Ascending aorta (tissue), 2 donors: ENCODE data around the gene KPRP. TPM values are rescaled to one million over a fixed set of nuclear protein-coding genes. Genes with fewer than 3 reads are reported as not detected.

Experiments used
- DNase-seq, 2 donors: peaks; one replicate each; pipeline ENCODE4 v3.0.0-alpha.2; 2019; ENCODE audit warnings: low spot score in 2 of 2
- H3K27ac ChIP-seq, 2 donors: fragments of 200-600 bp; sonication (generic); one replicate each; pipeline ENCODE4 v1.5.1; 2016 to 2017; ENCODE audit warnings: mild to moderate bottlenecking in 1 of 2
- H3K27me3 ChIP-seq: fragments of 200-600 bp; sonication (generic); one replicate; pipeline ENCODE4 v1.5.1; 2017
- H3K36me3 ChIP-seq, 2 donors: fragments of 200-600 bp; sonication (generic); one replicate each; pipeline ENCODE4 v1.5.1; 2016
- H3K4me1 ChIP-seq, 2 donors: fragments of 200-600 bp; sonication (generic); one replicate each; pipeline ENCODE4 v1.5.1; 2016 to 2017; ENCODE audit warnings: mild to moderate bottlenecking in 1 of 2
- H3K4me3 ChIP-seq, 2 donors: fragments of 200-600 bp; sonication (generic); one replicate each; pipeline ENCODE4 v1.5.1; 2016 to 2017; ENCODE audit warnings: mild to moderate bottlenecking in 1 of 2
- H3K9me3 ChIP-seq, 2 donors: fragments of 200-600 bp; sonication (generic); one replicate each; pipeline ENCODE4 v1.5.1; 2016
- intact Hi-C: fragments of 100-400 bp; cut with DNase I; formaldehyde crosslinking; loops from one replicate; pipeline ENCODE4 v1.15.1; 2023
- total RNA-seq: library from RNA; depleted of rRNA; stranded (reverse); fragments of >200 nt; gene quantifications from one replicate; pipeline ENCODE4 v1.1.0, GENCODE V29; 2016
- TF ChIP-seq, protein P1 (sequence below), 3 experiments: fragments of 200-600 bp in 2 of 3; fragments of 450-650 bp in 1 of 3; sonication (generic) in 2 of 3; IDR thresholded peaks; one replicate each; pipeline ENCODE4 v1.5.1; 2016 to 2019; ENCODE audit warnings: antibody characterized with exemption in 3 of 3, mild to moderate bottlenecking in 1 of 3, moderate library complexity in 1 of 3

KPRP gene, protein sequence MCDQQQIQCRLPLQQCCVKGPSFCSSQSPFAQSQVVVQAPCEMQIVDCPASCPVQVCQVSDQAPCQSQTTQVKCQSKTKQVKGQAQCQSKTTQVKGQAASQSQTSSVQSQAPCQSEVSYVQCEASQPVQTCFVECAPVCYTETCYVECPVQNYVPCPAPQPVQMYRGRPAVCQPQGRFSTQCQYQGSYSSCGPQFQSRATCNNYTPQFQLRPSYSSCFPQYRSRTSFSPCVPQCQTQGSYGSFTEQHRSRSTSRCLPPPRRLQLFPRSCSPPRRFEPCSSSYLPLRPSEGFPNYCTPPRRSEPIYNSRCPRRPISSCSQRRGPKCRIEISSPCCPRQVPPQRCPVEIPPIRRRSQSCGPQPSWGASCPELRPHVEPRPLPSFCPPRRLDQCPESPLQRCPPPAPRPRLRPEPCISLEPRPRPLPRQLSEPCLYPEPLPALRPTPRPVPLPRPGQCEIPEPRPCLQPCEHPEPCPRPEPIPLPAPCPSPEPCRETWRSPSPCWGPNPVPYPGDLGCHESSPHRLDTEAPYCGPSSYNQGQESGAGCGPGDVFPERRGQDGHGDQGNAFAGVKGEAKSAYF
- not detected for total RNA-seq

DNA sequence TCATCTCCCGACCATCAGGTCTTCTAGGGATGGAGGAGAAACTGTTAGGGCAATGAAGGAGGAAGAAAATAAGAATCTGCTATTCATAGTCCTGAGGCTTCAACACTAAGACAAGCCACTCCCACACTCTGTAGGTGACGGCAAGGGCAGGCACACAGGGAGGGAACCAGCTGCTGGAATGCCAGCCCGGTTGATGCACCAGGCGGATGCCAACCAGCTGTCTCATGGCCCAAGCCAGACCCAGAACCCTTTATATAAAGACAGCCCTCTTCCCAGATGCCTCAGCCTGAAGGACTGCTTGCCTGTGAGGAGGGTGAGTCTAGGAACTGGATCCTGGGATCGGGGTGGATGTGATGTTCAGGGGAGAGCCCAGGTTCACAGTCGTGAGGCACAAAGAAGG, at the start of gene KPRP:
TSS of gene KPRP (plus strand) at position 279 of the 400 bp plus-strand sequence. CDS start 1,564 bp downstream, outside the sequence.
- no peak within 1 kb of the TSS for H3K4me3 ChIP-seq
- TF ChIP-seq, protein P1, sequence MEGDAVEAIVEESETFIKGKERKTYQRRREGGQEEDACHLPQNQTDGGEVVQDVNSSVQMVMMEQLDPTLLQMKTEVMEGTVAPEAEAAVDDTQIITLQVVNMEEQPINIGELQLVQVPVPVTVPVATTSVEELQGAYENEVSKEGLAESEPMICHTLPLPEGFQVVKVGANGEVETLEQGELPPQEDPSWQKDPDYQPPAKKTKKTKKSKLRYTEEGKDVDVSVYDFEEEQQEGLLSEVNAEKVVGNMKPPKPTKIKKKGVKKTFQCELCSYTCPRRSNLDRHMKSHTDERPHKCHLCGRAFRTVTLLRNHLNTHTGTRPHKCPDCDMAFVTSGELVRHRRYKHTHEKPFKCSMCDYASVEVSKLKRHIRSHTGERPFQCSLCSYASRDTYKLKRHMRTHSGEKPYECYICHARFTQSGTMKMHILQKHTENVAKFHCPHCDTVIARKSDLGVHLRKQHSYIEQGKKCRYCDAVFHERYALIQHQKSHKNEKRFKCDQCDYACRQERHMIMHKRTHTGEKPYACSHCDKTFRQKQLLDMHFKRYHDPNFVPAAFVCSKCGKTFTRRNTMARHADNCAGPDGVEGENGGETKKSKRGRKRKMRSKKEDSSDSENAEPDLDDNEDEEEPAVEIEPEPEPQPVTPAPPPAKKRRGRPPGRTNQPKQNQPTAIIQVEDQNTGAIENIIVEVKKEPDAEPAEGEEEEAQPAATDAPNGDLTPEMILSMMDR (IDR thresholded peaks at IDR 0.05): no peak
- no peaks in the 10 kb centered on the region for H3K9me3 ChIP-seq

GRCh38 chr1:152718238-152718637, 39.6 kb upstream of the KPRP start:
- H3K27ac ChIP-seq: no peak overlapping the region
- no peaks in the 10 kb centered on the region for H3K4me1 ChIP-seq
- TF ChIP-seq, protein P1 (IDR thresholded peaks at IDR 0.05): no peak
- H3K9me3 ChIP-seq: peaks cover 0 to 8% of the 10 kb centered on the region in 2 donors
- intact Hi-C loops: no loop called here
- H3K36me3 ChIP-seq: no peaks in the 10 kb centered on the region
- H3K27me3 ChIP-seq: no peaks in the 10 kb centered on the region
- no peak overlapping the region for H3K4me3 ChIP-seq
- DNase-seq: no peak

More for the DNA sequence above, at the start of gene KPRP:
- DNase-seq: no peak
- intact Hi-C loops: no loop called here
- Histone ChIP-seq H3K36me3 (no peaks in the 10 kb centered on the region), H3K27ac (no peak within 1 kb of the TSS), H3K4me1 (no peaks in the 10 kb centered on the region), H3K27me3 (no peaks in the 10 kb centered on the region)

DNA sequence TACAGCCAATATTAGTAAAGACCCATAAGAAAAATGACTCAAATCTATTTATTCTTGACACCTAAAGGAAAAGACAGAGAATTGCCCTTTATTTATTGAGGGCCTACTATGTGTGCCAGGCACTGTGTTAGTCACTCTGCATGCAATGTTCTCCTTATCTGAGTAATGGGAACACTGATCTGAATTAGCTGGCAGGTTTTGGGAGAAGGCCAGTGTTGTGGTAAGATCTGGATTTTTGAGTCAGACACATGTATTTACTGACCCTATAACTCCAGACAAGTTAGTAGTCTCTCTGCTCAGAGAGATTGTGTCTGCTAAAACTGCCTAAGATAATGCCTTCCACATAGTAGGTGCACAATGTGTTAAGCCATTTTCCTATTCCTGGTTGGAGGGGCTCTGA, 32.6 kb upstream of the KPRP start:
- Histone ChIP-seq H3K27me3 (no peaks in the 10 kb centered on the region), H3K36me3 (no peaks in the 10 kb centered on the region), H3K4me3 (no peak overlapping the region), H3K4me1 (no peaks in the 10 kb centered on the region), H3K9me3 (no peaks in the 10 kb centered on the region), H3K27ac (no peak overlapping the region)
- TF ChIP-seq, protein P1 (IDR thresholded peaks at IDR 0.05): no peak
- no peak for DNase-seq
- intact Hi-C loops: no loop called here

GRCh38 chr1:152728986-152729385, 28.8 kb upstream of the KPRP start:
- Histone ChIP-seq H3K27me3 (no peaks in the 10 kb centered on the region), H3K27ac (no peak overlapping the region), H3K4me3 (no peak overlapping the region), H3K4me1 (no peaks in the 10 kb centered on the region), H3K36me3 (no peaks in the 10 kb centered on the region), H3K9me3 (no peaks in the 10 kb centered on the region)
- DNase-seq: no peak
- intact Hi-C loops: no loop called here
- TF ChIP-seq, protein P1 (IDR thresholded peaks at IDR 0.05): no peak

DNA sequence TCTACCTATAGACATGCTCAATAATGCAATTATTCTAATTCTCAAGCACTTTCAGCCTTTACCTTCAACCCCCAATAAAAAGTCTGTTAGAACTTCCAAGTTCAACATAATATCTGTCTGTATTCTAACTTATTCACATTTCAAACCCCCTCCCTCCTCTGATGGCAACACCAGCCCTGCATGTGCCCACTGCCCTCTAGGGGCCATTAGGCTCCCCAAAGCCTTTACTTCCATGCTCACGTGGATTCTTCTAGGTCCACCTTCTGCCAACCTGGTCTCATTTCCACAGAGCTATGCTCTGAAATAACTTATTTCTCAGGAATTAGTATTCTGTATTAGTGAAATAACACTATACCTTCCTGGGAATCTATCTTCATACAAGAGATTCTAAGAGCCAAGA, 22.2 kb upstream of the KPRP start:
- intact Hi-C loops: no loop called here
- Histone ChIP-seq H3K36me3 (no peaks in the 10 kb centered on the region), H3K9me3 (no peaks in the 10 kb centered on the region), H3K27ac (no peak overlapping the region), H3K4me1 (no peaks in the 10 kb centered on the region), H3K27me3 (no peaks in the 10 kb centered on the region), H3K4me3 (no peak overlapping the region)
- DNase-seq: no peak
- TF ChIP-seq, protein P1 (IDR thresholded peaks at IDR 0.05): no peak
